Ascending aorta (tissue), 2 donors: ENCODE measurements around the gene ADAM30. TPM values are rescaled to one million over a fixed set of nuclear protein-coding genes. Genes with fewer than 3 reads are reported as not detected.
"Not testable (repeated sequence)": the region's sequence is repeated elsewhere in the genome, so short reads cannot be mapped to it uniquely, and the experiment has no call there.

Experiments used
- DNase-seq, 2 donors: peaks; one replicate each; pipeline ENCODE4 v3.0.0-alpha.2; 2019; ENCODE audit warnings: low spot score in 2 of 2
- H3K27ac ChIP-seq, 2 donors: fragments of 200-600 bp; sonication (generic); one replicate each; pipeline ENCODE4 v1.5.1; 2016 to 2017; ENCODE audit warnings: mild to moderate bottlenecking in 1 of 2
- H3K27me3 ChIP-seq: fragments of 200-600 bp; sonication (generic); one replicate; pipeline ENCODE4 v1.5.1; 2017
- H3K36me3 ChIP-seq, 2 donors: fragments of 200-600 bp; sonication (generic); one replicate each; pipeline ENCODE4 v1.5.1; 2016
- H3K4me1 ChIP-seq, 2 donors: fragments of 200-600 bp; sonication (generic); one replicate each; pipeline ENCODE4 v1.5.1; 2016 to 2017; ENCODE audit warnings: mild to moderate bottlenecking in 1 of 2
- H3K4me3 ChIP-seq, 2 donors: fragments of 200-600 bp; sonication (generic); one replicate each; pipeline ENCODE4 v1.5.1; 2016 to 2017; ENCODE audit warnings: mild to moderate bottlenecking in 1 of 2
- H3K9me3 ChIP-seq, 2 donors: fragments of 200-600 bp; sonication (generic); one replicate each; pipeline ENCODE4 v1.5.1; 2016
- intact Hi-C: fragments of 100-400 bp; cut with DNase I; formaldehyde crosslinking; loops from one replicate; pipeline ENCODE4 v1.15.1; 2023
- total RNA-seq: library from RNA; depleted of rRNA; stranded (reverse); fragments of >200 nt; gene quantifications from one replicate; pipeline ENCODE4 v1.1.0, GENCODE V29; 2016
- TF ChIP-seq, protein P1 (sequence below), 3 experiments: fragments of 200-600 bp in 2 of 3; fragments of 450-650 bp in 1 of 3; sonication (generic) in 2 of 3; IDR thresholded peaks; one replicate each; pipeline ENCODE4 v1.5.1; 2016 to 2019; ENCODE audit warnings: antibody characterized with exemption in 3 of 3, mild to moderate bottlenecking in 1 of 3, moderate library complexity in 1 of 3

The ADAM30 gene
- total RNA-seq, 1 donor from 2014 or later, result not detected

DNA sequence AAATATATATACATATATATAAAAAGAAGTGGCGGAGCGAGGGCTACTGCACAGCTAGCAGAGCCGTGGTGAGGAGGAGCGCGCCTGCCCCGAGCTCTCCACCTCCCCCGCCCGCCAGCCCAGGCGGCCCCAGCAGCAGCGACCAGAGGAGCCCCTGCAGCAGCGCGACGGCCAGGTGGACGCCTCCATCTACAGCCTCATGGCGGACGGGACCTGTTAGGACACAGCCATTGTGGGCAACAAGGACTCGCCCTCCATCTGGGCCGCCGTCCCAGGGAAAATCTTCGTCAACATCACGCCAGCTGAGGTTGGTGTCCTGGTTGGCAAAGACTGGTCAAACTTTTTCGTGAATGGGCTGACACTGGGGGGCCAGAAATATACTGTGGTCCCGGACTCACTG lies 43.2 kb downstream of the ADAM30 start:
- intact Hi-C loops, result no loop called here

DNA sequence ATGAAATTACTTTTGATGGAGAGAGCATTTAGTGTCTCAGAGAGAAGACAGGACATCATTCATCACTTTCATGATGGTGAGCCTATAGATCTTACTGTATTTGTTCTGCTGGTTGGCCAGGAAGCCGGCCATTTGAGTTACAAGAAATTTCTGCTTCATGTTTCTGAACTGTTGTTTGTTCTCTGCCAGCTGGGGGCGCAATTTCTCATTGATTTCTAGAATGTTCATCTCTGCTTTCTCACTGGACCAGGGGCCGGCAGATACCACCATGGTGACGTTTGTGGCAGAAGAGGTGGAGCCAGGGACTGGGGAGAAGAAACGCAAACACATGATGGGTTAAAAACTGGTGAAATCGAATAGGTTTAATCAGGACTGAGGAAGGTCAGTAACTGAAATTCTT lies 52.1 kb downstream of the ADAM30 start:
- H3K27me3 ChIP-seq, intact Hi-C loops, H3K4me1 ChIP-seq, H3K27ac ChIP-seq, DNase-seq, H3K9me3 ChIP-seq, H3K36me3 ChIP-seq, H3K4me3 ChIP-seq: not testable (repeated sequence)

More for the DNA sequence above, 43.2 kb downstream of the ADAM30 start:
- Histone ChIP-seq H3K4me3 (no peak overlapping the region), H3K9me3 (no peaks in the 10 kb centered on the region), H3K4me1 (no peaks in the 10 kb centered on the region), H3K27me3 (no peaks in the 10 kb centered on the region), H3K27ac (no peak overlapping the region), H3K36me3 (no peaks in the 10 kb centered on the region)
- no peak for DNase-seq
- TF ChIP-seq, protein P1, sequence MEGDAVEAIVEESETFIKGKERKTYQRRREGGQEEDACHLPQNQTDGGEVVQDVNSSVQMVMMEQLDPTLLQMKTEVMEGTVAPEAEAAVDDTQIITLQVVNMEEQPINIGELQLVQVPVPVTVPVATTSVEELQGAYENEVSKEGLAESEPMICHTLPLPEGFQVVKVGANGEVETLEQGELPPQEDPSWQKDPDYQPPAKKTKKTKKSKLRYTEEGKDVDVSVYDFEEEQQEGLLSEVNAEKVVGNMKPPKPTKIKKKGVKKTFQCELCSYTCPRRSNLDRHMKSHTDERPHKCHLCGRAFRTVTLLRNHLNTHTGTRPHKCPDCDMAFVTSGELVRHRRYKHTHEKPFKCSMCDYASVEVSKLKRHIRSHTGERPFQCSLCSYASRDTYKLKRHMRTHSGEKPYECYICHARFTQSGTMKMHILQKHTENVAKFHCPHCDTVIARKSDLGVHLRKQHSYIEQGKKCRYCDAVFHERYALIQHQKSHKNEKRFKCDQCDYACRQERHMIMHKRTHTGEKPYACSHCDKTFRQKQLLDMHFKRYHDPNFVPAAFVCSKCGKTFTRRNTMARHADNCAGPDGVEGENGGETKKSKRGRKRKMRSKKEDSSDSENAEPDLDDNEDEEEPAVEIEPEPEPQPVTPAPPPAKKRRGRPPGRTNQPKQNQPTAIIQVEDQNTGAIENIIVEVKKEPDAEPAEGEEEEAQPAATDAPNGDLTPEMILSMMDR (IDR thresholded peaks at IDR 0.05), result no peak

Other genes starting within 250 kb of the ADAM30 start
- 0.11 TPM for gene ZNF697, start 248.2 kb downstream of the ADAM30 start, total RNA-seq
- gene PHGDH, start 184.6 kb downstream of the ADAM30 start, total RNA-seq, result 61.7 TPM
- 6.8 TPM for gene HMGCS2, start 127.6 kb downstream of the ADAM30 start, total RNA-seq
- gene REG4, start 85.1 kb downstream of the ADAM30 start, total RNA-seq, result not detected
- gene NOTCH2, start 173.1 kb upstream of the ADAM30 start, total RNA-seq, result 80.4 TPM